ENCODE results near the gene POLDIP3.
"Not testable (repeated sequence)": the region's sequence is repeated elsewhere in the genome, so short reads cannot be mapped to it uniquely, and the experiment has no call there.

Gene POLDIP3

GRCh38 chr22:42560381-42560780 is 54.3 kb downstream of the POLDIP3 start:
- no peak for DNase-seq (ENCODE audit: low read depth in 3 of 3)

GRCh38 chr22:42553475-42554361 is 61.0 kb downstream of the POLDIP3 start, which contains the start of gene SERHL2:
SERHL2 (plus strand) TSS chr22:42553956; CDS start chr22:42554021, 65 bp downstream.
- peak; percentile 67 to 89 (median 84) for DNase-seq (ENCODE audit: low read depth in 3 of 3)

GRCh38 chr22:42552294-42552647 is 62.4 kb downstream of the POLDIP3 start:
- not testable (repeated sequence) for DNase-seq (ENCODE audit: low read depth in 3 of 3)

GRCh38 chr22:42549331-42550060 is 65.2 kb downstream of the POLDIP3 start:
- no peak for DNase-seq (ENCODE audit: low read depth in 3 of 3)

- DNase-seq (ENCODE audit: low read depth in 3 of 3) = no peak
These were observed 65.9 kb downstream of the POLDIP3 start for GRCh38 chr22:42548597-42549330.

GRCh38 chr22:42548126-42548525 is 66.6 kb downstream of the POLDIP3 start:
- not testable (repeated sequence) for DNase-seq (ENCODE audit: low read depth in 3 of 3)

- DNase-seq (ENCODE audit: low read depth in 3 of 3) = no peak
These were observed 67.1 kb downstream of the POLDIP3 start for GRCh38 chr22:42547562-42547961.

- no peak for DNase-seq (ENCODE audit: low read depth in 3 of 3)
These were observed 70.0 kb downstream of the POLDIP3 start for GRCh38 chr22:42544686-42545085.

- not testable (repeated sequence) for DNase-seq (ENCODE audit: low read depth in 3 of 3)
These were observed 75.4 kb downstream of the POLDIP3 start for GRCh38 chr22:42539236-42539771.

GRCh38 chr22:42537199-42537831 is 77.4 kb downstream of the POLDIP3 start:
- not testable (repeated sequence) for DNase-seq (ENCODE audit: low read depth in 3 of 3)

GRCh38 chr22:42536634-42537033 is 78.0 kb downstream of the POLDIP3 start:
- DNase-seq (ENCODE audit: low read depth in 3 of 3) = not testable (repeated sequence)

- no peak for DNase-seq (ENCODE audit: low read depth in 3 of 3)
These were observed 78.5 kb downstream of the POLDIP3 start for GRCh38 chr22:42536166-42536565.

GRCh38 chr22:42535082-42535731 is 79.5 kb downstream of the POLDIP3 start:
- DNase-seq (ENCODE audit: low read depth in 3 of 3) = not testable (repeated sequence)

All from stimulated activated CD4-positive, alpha-beta T cell treated with anti-CD3 and anti-CD28 coated beads, TNF-alpha, amount 100 ng/mL, for 24 hours (primary cell).